ENCODE results near the gene RSAD2.

DNA sequence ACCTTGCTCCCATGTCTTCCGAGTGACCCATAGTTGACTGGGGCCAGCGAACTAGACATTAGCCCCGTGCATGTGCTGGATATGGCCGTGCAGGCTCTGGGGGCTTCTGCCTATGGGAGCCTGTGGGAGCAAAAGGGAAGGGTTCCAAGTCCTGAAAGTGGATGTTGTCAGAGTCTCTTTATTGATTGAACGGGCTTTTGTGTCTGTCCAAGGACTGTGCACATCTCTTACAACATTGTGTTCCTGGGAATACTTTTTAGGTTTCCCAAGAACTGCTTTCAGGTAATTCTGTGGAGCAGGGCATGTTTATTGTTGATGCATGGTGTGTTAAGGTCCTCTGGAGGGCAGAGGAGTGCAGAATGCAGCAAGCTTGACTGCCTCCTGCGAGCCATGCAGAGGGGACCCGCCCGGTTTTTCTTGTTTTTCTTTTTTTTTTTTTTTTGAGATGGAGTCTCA, 44.7 kb downstream of the RSAD2 start:
- TF ChIP-seq EZH2 (IDR thresholded peaks at IDR 0.05) (no peak), POLR2AphosphoS5 (IDR thresholded peaks at IDR 0.05; ENCODE audit: borderline replicate concordance, low read depth, low read length) (no peak)
